Hippocampal formation (tissue), 2 donors: Measurements from ENCODE around the gene TADA2A.

Source experiments
- DNase-seq, 2 donors: peaks; one replicate each; lab custom pipeline; 2025; lab: John Stamatoyannopoulos, UW

The TADA2A gene

GRCh38 chr17:37406635-37407461 lies at the start of gene TADA2A, which contains the start of gene ACACA:
Gene TADA2A, plus strand, starts transcription at chr17:37406886. Its CDS starts 4,480 bp downstream, at chr17:37411366.
Gene ACACA, minus strand, starts transcription at chr17:37406836. Its CDS starts 537 bp downstream, at chr17:37406299.
- DNase-seq, result peak; percentile 60 to 75

GRCh38 chr17:37358098-37358829 lies 48.4 kb upstream of the TADA2A start:
- DNase-seq, result peak; percentile 43 to 62

- peak; percentile 90 to 95 for DNase-seq
Measured at GRCh38 chr17:37358830-37359681, 47.6 kb upstream of the TADA2A start.

GRCh38 chr17:37359682-37360188 lies 47.0 kb upstream of the TADA2A start:
- DNase-seq, result peak in 1 of 2 donors; percentile 23

- no peak for DNase-seq
Measured at GRCh38 chr17:37360632-37361031, 46.1 kb upstream of the TADA2A start.

- DNase-seq, result no peak
Measured at GRCh38 chr17:37361543-37361942, 45.1 kb upstream of the TADA2A start.

GRCh38 chr17:37365589-37365988 lies 41.1 kb upstream of the TADA2A start:
- DNase-seq, result no peak

- no peak for DNase-seq
Measured at GRCh38 chr17:37368577-37368976, 38.1 kb upstream of the TADA2A start.

- peak; percentile 59 to 80 for DNase-seq
Measured at GRCh38 chr17:37373530-37374159, 33.0 kb upstream of the TADA2A start.

- no peak for DNase-seq
Measured at GRCh38 chr17:37375706-37376105, 31.0 kb upstream of the TADA2A start, which contains the start of gene C17orf78. Gene C17orf78, plus strand, starts transcription at chr17:37375985. Its CDS starts 108 bp downstream, at chr17:37376093.

- DNase-seq, result no peak
Measured at GRCh38 chr17:37382056-37382455, 24.6 kb upstream of the TADA2A start.

- no peak for DNase-seq
Measured at GRCh38 chr17:37384560-37385149, 22.0 kb upstream of the TADA2A start.

GRCh38 chr17:37385474-37385990 lies 21.2 kb upstream of the TADA2A start:
- no peak for DNase-seq

- DNase-seq, result no peak
Measured at GRCh38 chr17:37386462-37386861, 20.2 kb upstream of the TADA2A start.

GRCh38 chr17:37388266-37388665 lies 18.4 kb upstream of the TADA2A start:
- no peak for DNase-seq

- no peak for DNase-seq
Measured at GRCh38 chr17:37389160-37389559, 17.5 kb upstream of the TADA2A start.

- DNase-seq, result no peak
Measured at GRCh38 chr17:37391146-37391545, 15.5 kb upstream of the TADA2A start.

- DNase-seq, result no peak
Measured at GRCh38 chr17:37392024-37392590, 14.6 kb upstream of the TADA2A start.

GRCh38 chr17:37393352-37393751 lies 13.3 kb upstream of the TADA2A start:
- no peak for DNase-seq

GRCh38 chr17:37399265-37399803 lies 7.4 kb upstream of the TADA2A start:
- DNase-seq, result no peak
